Measurements from ENCODE around the gene FLYWCH2.
"Not testable (repeated sequence)": the region's sequence is repeated elsewhere in the genome, so short reads cannot be mapped to it uniquely, and the experiment has no call there.

The FLYWCH2 gene

DNA sequence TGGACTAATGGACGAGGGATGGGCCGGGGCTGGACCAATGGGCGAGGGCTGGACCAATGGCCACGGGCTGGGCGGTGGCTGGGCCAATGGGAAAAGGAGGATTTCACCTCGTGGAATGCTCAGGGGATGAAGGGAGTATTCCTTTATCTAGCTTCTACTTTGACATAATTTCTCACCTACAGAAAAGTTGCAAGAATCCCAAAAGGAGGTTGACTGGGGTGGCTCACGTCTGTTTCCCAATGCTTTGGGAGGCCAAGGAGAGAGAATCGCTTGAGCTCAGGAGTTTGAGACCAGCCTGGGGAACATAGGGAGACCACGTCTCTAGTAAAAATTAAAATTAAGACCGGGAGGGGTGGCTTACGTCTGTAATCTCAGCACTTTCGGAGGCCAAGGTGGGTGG, 23.0 kb downstream of the FLYWCH2 start:
- DNase-seq (ENCODE audit: extremely low read depth, low read depth), result no peak
- TF ChIP-seq, protein P1, sequence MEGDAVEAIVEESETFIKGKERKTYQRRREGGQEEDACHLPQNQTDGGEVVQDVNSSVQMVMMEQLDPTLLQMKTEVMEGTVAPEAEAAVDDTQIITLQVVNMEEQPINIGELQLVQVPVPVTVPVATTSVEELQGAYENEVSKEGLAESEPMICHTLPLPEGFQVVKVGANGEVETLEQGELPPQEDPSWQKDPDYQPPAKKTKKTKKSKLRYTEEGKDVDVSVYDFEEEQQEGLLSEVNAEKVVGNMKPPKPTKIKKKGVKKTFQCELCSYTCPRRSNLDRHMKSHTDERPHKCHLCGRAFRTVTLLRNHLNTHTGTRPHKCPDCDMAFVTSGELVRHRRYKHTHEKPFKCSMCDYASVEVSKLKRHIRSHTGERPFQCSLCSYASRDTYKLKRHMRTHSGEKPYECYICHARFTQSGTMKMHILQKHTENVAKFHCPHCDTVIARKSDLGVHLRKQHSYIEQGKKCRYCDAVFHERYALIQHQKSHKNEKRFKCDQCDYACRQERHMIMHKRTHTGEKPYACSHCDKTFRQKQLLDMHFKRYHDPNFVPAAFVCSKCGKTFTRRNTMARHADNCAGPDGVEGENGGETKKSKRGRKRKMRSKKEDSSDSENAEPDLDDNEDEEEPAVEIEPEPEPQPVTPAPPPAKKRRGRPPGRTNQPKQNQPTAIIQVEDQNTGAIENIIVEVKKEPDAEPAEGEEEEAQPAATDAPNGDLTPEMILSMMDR (IDR thresholded peaks at IDR 0.05; ENCODE audit: low read depth, low read length, missing control alignments), result no peak
- H3K4me3 ChIP-seq (replicated peaks; ENCODE audit: low read depth, low read length), result no peak overlapping the region

DNA sequence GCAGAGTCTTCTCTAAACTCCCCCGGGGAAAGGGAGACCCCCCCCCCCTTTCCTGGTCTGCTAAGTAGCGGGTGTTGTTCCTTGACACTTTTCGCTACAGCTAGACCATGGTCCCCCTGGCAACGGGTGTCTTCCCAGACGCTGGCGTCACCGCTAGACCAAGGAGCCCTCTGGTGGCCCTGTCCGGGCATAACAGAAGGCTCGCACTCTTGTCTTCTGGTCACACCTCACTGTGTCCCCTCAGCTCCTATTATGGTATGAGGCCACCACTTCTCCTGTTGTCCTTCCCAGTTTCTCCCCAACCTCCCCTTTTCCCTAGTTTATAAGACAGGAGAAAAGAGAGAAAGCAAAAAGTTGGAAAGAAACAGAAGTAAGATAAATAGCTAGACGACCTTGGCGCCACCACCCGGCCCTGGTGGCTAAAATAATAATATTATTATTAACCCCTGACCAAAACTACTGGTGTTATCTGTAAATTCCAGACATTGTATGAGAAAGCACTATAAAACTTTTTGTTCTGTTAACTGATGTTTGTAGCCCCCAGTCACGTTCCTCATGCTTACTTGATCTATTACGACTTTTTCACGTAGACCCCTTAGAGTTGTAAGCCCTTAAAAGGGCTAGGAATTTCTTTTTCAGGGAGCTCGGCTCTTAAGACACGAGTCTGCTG, 24.2 kb downstream of the FLYWCH2 start:
- not testable (repeated sequence) for DNase-seq (ENCODE audit: extremely low read depth, low read depth); H3K4me3 ChIP-seq (replicated peaks; ENCODE audit: low read depth, low read length)
- TF ChIP-seq, protein P1 (IDR thresholded peaks at IDR 0.05; ENCODE audit: low read depth, low read length, missing control alignments), result peak; percentile 34

DNA sequence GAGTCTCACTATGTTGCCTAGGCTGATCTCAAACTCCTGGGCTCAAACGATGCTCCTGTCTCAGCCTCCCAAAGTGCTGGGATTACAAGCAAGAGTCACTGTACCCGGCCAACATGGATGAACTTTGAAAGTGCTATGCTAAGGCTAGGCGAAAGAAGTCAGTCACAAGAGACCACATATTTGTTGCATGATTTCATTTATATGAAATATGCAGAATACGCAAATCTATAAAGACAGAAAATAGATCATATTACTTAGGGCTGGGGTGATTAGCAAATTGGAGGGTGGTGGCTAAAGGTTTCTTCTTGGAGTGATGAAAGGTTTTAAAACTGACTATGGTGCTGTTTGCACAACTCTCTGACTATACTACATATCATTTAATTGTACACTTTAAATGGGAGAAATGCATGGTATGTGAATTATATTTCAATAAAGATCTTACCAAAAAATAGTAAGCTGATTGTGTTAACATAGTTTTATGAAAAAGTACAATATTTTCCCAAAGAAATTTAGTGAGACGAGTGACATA, 27.5 kb downstream of the FLYWCH2 start:
- no peak for DNase-seq (ENCODE audit: extremely low read depth, low read depth)
- TF ChIP-seq, protein P1 (IDR thresholded peaks at IDR 0.05; ENCODE audit: low read depth, low read length, missing control alignments), result no peak
- H3K4me3 ChIP-seq (replicated peaks; ENCODE audit: low read depth, low read length), result no peak overlapping the region

DNA sequence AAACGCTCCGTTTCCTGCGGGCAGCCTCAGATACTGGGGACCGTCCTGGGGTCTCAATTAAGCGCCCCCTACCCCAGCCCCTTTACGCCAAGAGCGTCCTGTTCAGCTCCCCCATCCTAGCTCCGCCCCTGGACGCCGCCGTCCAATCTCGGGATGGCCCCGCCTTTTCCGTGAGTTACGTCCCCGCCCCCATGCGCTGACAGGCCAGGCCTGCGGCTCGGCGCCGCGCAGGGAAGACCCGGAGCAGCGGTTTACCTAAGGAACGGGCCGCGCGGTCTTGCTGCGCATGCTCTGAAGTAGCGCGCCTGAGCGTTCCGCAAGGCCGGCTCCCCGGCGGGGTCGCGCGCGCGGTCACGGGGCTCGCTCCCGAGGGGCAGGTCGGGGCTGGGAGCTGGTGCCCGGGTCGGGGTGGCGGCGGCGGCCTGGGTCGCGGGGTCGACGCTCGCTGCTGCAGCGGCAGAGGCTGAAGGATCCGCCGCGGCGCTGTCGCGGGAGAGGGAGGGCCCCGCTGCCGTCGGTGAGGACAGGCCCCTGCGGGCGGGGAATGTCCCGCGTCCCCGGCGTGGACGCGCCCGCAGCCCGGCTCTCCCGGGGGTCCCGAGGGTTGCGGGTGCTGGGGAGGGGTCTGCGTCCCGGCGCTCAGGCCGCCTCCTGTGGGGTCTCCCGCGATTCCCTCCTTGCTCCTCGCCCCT, 28.8 kb downstream of the FLYWCH2 start, which contains the start of gene FLYWCH1:
FLYWCH1 (plus strand) TSS at position 294 of the 692 bp plus-strand sequence. CDS start 17,755 bp downstream, outside the sequence.
- peak within 1 kb of the TSS; percentile 87 for H3K4me3 ChIP-seq (replicated peaks; ENCODE audit: low read depth, low read length)
- DNase-seq (ENCODE audit: extremely low read depth, low read depth), result peak; percentile 89
- TF ChIP-seq, protein P1 (IDR thresholded peaks at IDR 0.05; ENCODE audit: low read depth, low read length, missing control alignments), result no peak

DNA sequence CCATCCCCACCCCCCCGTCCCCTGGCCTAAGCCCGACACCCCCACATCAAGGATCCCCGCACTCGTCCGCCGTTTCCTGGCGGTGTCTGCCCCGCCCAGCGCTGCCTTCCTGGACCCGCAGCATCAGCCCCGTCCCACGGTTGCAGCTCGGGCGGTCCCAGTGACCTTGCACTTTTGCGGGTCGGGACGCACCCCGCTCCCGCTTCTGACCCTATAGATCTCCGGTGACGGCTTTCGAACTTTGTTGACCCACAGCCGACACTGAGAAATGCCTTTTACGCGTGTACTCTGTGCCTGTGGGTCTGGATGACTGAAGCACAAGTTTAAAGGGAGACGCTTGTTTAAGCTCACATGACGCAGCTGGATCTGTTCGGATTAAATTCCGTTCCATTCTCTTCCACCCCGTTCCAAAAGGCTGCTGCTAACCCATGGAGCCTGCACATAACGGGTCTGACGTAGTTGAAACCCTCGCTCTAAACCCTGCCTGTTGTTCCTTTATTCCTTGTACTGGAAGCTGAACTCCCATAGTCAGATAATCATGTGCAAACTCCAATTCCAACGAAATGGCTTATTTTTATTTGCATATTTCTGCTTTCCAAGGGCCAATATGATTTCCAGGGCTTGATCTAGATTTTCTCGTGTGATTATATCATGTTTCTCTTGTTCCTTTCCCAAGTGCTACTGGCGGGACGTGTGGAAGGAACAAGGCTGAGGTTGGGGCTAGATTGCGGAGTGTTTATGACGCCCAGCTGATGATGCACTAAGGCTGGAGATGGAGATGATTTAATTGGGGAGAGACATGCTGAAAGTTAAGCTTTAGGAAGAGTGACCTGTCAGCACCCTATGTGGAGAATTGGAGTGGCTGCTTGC, 29.6 kb downstream of the FLYWCH2 start:
- peak overlapping the region; percentile 87 for H3K4me3 ChIP-seq (replicated peaks; ENCODE audit: low read depth, low read length)
- DNase-seq (ENCODE audit: extremely low read depth, low read depth), result no peak
- TF ChIP-seq, protein P1 (IDR thresholded peaks at IDR 0.05; ENCODE audit: low read depth, low read length, missing control alignments), result no peak

DNA sequence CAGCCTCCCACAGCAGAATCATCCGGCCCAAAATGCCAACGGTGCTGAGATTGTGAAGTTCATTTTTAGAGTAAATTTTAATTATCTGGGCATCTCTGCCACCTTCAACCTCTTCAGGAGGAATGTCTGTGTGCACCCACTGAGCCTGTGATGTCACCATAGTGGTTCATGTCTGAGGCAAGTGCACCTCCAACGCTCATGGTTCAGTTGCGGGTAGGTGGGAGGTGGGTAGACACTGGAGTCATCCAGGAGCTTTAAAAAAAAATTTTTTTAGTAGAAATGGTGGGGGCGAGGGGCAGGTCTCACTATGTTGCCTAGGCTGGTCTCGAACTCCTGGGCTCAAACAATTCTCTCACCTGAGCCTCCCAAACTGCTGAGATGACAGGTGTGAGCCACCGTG, 30.6 kb downstream of the FLYWCH2 start:
- no peak for DNase-seq (ENCODE audit: extremely low read depth, low read depth)
- TF ChIP-seq, protein P1 (IDR thresholded peaks at IDR 0.05; ENCODE audit: low read depth, low read length, missing control alignments), result no peak
- H3K4me3 ChIP-seq (replicated peaks; ENCODE audit: low read depth, low read length), result no peak overlapping the region

All from HFF-Myc (cell line).